GM18873 (cell line): Measurements from ENCODE around the gene UQCR11.

Experiments used
- ATAC-seq: cut with Tn5 transposase; IDR thresholded peaks from one replicate; pipeline ENCODE4 v1.9.1; 2021; ENCODE audit warnings: mild to moderate bottlenecking, moderate library complexity, moderate number of reproducible peaks; ENCODE audit not compliant: unreplicated experiment, low FRiP score

The UQCR11 gene

GRCh38 chr19:1592755-1593500 lies 12.3 kb downstream of the UQCR11 start, which contains the start of gene MBD3:
Gene MBD3 (minus strand): TSS chr19:1592865. CDS start chr19:1592631, 234 bp downstream.
- ATAC-seq: peak; percentile 40

GRCh38 chr19:1592024-1592754 lies 13.1 kb downstream of the UQCR11 start:
- peak; percentile 49 for ATAC-seq

DNA sequence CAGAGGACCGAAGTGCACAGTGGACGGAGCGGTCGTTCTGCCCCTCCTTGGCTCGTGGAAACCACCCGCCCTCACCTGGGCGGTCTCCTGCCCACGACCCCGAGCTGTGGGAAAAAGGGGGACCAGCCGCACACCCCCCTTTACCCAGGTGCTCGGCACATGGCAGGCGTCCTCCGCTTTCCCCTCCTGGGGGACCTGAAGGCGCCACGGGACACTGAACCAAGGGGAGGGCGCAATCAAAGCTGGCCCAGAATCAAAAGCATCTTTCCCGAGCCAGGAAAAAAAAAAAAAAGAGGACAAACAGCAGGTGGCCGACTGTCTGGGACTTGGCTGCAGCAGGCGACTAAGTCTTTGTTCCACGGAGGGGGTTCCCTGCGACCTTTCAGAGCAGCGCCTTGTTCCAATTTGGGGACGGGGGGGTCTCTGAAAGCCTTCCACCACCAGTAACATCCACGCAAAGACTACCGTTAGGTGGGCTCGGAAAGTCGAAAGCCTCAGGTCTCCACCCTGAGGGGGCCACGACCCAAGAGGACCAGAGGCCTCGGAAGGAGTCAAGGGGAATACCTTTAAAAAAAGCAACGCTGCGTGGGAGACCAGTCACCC lies 13.7 kb downstream of the UQCR11 start:
- no peak for ATAC-seq

GRCh38 chr19:1590641-1591397 lies 14.4 kb downstream of the UQCR11 start:
- ATAC-seq: no peak

DNA sequence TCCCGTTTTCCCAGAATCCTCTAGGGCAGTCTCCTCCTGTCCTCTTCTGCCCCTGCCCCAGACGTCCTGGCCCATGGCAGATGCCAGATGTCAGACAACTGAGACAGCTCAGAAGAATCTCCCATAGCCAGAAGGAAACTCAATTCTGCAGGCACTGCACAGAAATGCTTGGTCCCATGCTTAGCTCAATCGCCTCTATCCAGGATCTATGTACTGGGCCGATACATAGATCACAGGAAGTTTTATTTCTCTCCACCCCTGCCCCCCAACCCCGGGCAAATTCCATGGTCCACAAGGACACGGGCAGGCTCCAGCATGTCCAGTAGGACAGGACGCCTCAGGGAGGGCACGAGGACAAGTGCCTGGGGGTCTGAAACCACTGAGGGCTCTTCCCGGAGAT lies 17.4 kb downstream of the UQCR11 start:
- ATAC-seq: no peak

DNA sequence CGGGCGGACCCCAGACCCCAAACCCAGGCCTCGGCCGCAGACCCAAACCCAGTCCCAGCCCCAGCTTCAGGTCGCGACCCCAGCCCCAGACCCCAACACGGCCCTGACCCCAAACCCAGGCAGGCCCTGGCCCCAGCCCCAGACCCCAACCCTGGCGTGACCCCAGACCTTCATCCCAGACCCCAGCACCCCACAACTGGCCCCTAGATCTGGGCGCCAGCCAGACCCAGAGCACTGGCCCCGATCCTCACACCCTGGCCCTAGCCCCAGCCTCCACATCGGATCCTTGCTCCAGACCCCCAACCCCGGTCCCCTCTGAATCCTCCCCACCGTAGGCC lies 20.1 kb downstream of the UQCR11 start:
- no peak for ATAC-seq

DNA sequence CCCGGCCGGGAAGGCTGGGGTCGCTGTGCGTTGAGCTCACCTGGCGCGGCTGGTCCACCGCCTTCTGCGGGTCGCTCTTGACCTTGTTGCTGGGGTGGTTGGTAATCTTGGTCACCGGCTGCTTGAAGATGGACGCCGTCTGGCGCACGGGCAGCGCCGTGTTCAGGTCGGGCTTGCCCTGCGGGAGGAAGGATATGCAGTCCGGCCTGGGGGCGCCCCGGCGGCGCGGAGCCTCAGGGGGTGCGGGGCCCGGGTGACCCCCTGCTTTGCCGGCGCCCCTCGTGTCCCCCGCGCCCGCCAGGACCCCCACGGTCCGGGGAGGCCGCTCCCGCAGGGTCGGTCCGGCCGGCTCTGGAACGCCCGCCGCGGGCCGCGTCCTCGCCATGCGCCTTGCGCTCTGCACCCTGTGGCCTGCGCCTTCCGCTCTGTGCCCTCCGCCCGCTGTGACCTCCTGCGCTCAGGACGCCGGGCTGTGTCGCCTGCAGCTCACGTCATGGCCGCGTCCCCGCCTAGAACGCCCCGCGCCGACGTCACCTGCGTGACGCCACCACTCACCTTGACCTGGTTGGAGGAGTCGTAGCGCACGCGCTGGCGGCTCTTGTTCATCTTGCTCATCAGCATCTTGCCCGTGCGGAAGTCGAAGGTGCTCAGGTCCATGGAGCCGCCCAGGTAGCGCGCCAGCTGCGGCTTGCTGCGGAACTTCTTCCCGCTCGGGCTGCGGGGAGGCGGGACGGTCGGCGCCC lies 20.6 kb downstream of the UQCR11 start:
- ATAC-seq: no peak

DNA sequence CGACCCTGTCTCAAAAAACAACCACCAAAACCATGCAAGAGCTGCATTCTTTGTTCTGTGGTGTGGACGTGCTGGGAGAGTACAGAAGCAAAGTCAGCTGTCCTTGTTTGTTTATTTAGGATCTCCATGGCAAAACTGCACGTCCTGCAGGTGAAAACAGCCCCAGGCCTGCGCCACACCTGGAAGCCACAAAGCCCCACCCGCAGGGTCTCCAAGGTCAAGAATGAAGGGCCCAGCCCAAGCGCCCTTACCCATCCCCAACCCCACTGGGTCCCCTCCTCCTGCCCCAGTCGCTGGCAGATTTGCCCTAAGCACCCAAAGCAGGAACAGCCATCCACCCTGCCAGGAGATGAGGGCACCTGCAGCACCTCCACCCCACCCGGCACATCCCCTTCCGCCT lies 23.1 kb downstream of the UQCR11 start:
- ATAC-seq: no peak

- ATAC-seq: no peak
Observed at GRCh38 chr19:1580957-1581356, 24.3 kb downstream of the UQCR11 start.

DNA sequence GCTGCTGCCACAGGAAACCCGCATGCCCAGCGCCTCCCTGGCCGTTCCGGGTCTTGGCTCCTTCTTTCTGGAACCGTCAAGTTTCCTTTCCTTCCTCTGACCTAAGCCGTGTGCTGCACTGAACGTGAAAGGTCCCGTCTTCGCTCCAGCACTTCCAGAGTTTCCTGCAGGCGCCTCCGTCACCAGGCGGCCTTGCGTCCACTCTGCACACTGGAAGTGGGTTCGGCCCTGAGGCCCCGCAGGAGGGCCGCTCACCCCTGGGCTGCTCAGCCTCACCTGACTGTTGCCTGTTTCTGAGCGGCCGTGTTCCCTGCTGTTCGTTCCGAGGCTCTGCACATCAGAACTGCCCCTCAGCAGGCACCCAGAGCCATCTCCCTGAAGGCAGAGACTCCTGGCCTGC lies 24.9 kb downstream of the UQCR11 start:
- ATAC-seq: no peak

- ATAC-seq: no peak
Observed at GRCh38 chr19:1579222-1579621, 26.0 kb downstream of the UQCR11 start.

- ATAC-seq: no peak
Observed at GRCh38 chr19:1577929-1578618, 27.2 kb downstream of the UQCR11 start.

DNA sequence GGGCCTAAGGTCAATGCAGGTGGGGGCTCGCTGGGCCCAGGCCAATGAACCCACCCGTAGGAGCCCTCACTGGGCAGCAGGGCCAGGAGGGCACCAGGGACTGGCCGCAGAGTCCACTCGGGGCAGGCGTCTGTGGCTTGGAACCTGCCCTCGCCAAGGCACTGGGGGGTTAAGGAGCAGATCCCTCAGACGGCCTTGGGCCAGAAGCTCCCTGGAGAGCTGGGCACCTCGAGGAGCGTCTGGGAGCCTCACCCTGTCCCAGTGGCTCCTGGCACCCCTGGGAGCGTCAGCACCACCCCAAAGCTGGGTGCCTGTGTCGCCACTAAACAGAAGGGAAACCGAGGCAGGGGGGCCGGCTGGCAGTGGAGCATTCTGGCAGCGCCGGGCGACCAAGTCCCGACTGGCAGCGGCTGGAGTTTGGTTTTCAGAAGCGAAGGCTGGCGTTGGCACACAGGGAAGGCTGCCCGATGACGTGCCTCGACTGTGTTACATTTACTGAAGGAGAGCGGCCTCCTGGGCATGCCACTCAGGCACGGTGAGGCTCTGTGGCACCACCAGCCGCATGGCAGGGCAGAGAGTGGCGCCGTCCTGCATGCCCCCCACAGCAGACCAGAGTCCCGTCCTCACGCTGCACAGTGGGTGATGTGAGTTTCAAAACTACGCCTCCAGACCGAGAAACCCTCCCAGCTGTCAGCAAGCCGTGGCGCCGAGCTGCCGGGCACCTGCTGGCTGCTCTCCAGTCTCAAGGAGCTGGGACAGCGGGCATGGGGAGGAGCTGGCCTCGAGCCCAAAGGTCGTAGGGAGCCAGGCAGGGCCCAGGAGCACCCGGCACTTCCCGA lies 28.0 kb downstream of the UQCR11 start:
- no peak for ATAC-seq

DNA sequence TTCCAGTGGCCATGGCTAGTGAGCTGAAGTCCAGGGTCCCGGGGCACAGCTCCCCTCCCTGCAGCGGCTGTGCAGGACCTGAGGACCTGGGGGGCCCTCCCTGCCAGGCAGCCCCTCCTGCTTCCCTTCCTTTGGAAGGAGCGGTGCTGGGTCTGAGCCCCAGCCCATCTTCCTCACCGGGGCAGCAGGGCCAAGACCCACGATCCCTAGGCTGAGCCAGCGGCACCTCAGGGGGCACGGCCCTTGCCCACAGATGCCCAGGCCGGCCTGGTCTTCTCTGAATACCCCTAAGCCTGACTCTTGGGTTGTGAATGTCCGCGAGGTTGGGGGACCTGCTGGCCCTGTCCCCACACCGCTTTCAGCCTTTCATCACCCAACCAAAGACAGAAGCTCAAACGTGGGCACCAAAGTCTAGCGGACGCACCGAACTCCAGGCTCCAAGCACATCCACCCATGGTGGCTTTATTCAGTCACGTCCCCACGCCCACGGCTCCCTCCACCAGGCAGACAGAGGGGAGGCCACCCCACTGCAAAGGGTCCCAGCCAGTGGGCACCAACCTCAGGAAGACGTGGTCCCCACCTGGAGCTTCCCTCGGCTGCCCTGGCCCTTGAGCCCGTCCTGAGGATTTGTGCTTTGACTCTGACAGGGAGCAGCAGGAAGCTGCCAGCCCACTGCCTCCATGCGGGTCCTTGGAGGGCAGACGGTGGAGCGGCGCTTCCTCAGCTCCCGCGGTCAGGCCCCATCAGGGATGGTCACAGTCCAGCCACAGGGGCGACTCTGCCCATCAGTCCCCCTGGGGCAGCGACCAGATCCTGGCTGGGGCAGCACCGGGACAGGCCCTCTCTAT lies 28.8 kb downstream of the UQCR11 start:
- no peak for ATAC-seq

GRCh38 chr19:1575323-1576241 lies 29.7 kb downstream of the UQCR11 start:
- ATAC-seq: no peak

GRCh38 chr19:1574354-1575136 lies 30.7 kb downstream of the UQCR11 start:
- ATAC-seq: no peak
